A549 (cell line): ENCODE data around the gene PHF1. TPM values are rescaled to one million over a fixed set of nuclear protein-coding genes. Genes with fewer than 3 reads are reported as not detected.

Experiments used
- ATAC-seq, 2 experiments: fragments of 200-7000 bp in 1 of 2; fragments of >200 bp in 1 of 2; cut with Nextera tagmentation in 1 of 2; cut with Tn5 transposase in 1 of 2; 3 replicates each; pipeline versions ENCODE4 v1.8.0 to v1.9.1; 2018 to 2020; ENCODE audit warnings: mild to moderate bottlenecking in 1 of 2, moderate library complexity in 1 of 2
- CTCF ChIA-PET: fragments of 300-600 bp; sonication (Branson Sonifier 250); formaldehyde crosslinking; extraction: SDS; loops from one replicate; lab custom pipeline; 2021; ENCODE audit warnings: antibody characterized with exemption, inconsistent platforms; lab: Yijun Ruan, JAX
- POLR2A ChIA-PET: fragments of 350-600 bp; formaldehyde crosslinking; extraction: SDS; loops from one replicate; lab custom pipeline; 2021; ENCODE audit warnings: antibody characterized with exemption, inconsistent platforms; lab: Yijun Ruan, JAX
- DNase-seq, 2 experiments: peaks; one replicate each; pipeline versions ENCODE4 v3.0.0 to v3.0.0-alpha.2; 2011 to 2016; ENCODE audit warnings: low read depth in 1 of 2, low spot score in 1 of 2
- FAIRE-seq: peaks from 2 replicates; lab custom pipeline; 2011; peaks lifted over from hg19 to GRCh38; lab: Jason Lieb, UNC
- H3K27ac ChIP-seq, 2 experiments: fragments of >200 bp; sonication (Bioruptor Twin); formaldehyde crosslinking; 3 replicates each; pipeline ENCODE4 v1.5.1; 2016 to 2017
- H3K4me1 ChIP-seq: fragments of >200 bp; sonication (Bioruptor Twin); formaldehyde crosslinking; 3 replicates; pipeline ENCODE4 v1.6.1; 2016
- H3K4me2 ChIP-seq: fragments of >200 bp; sonication (Bioruptor Twin); formaldehyde crosslinking; 3 replicates; pipeline ENCODE4 v1.6.1; 2016
- H3K4me3 ChIP-seq: fragments of >200 bp; sonication (Bioruptor Twin); formaldehyde crosslinking; 3 replicates; pipeline ENCODE4 v1.5.1; 2016
- H3K9me3 ChIP-seq: fragments of >200 bp; sonication (Bioruptor Twin); formaldehyde crosslinking; 3 replicates; pipeline ENCODE4 v1.6.1; 2016
- BHLHE40 ChIP-seq: IDR thresholded peaks from 2 replicates; pipeline ENCODE4 v1.6.1; 2012; ENCODE audit warnings: low read depth, low read length, inconsistent platforms
- CBX8 ChIP-seq: fragments of 200-600 bp; sonication (generic); IDR thresholded peaks from 2 replicates; pipeline ENCODE4 v1.6.1; 2016
- E2F6 ChIP-seq: IDR thresholded peaks from 2 replicates; pipeline ENCODE4 v1.6.1; 2012; ENCODE audit warnings: low read depth, borderline replicate concordance
- FOSB ChIP-seq: fragments of 250-450 bp; sonication (Bioruptor Pico); IDR thresholded peaks from 2 replicates; pipeline ENCODE4 v1.5.0; 2020; ENCODE audit warnings: mild to moderate bottlenecking, moderate library complexity
- GATA3 ChIP-seq: IDR thresholded peaks from 2 replicates; pipeline ENCODE4 v1.6.1; 2012; ENCODE audit warnings: borderline replicate concordance
- HES2 ChIP-seq: fragments of >200 bp; sonication (Bioruptor Twin); formaldehyde crosslinking; IDR thresholded peaks from 2 replicates; pipeline ENCODE4 v1.6.1; 2016
- HOXB5 ChIP-seq: fragments of 250-450 bp; sonication (Bioruptor Pico); IDR thresholded peaks from 2 replicates; pipeline ENCODE4 v1.5.0; 2020; ENCODE audit warnings: mild to moderate bottlenecking, moderate library complexity
- JUN ChIP-seq, 2 experiments: fragments of >200 bp; sonication (Bioruptor Twin); formaldehyde crosslinking; IDR thresholded peaks; 2 replicates in 1 of 2; 3 replicates in 1 of 2; pipeline ENCODE4 v1.6.1; 2016 to 2017
- MAX ChIP-seq: IDR thresholded peaks from 2 replicates; pipeline ENCODE4 v1.6.1; 2012
- NPAS2 ChIP-seq: fragments of 250-450 bp; sonication (Bioruptor Pico); IDR thresholded peaks from 2 replicates; pipeline ENCODE4 v1.8.0; 2022; ENCODE audit warnings: mild to moderate bottlenecking, moderate library complexity, borderline replicate concordance
- NR3C1 ChIP-seq: fragments of >200 bp; sonication (Bioruptor Twin); formaldehyde crosslinking; IDR thresholded peaks from 3 replicates; pipeline ENCODE4 v1.6.1; 2017
- PHF8 ChIP-seq: fragments of 200-600 bp; sonication (generic); IDR thresholded peaks from 2 replicates; pipeline ENCODE4 v1.6.1; 2016; ENCODE audit warnings: low read depth, mild to moderate bottlenecking, antibody characterized with exemption, moderate library complexity, borderline replicate concordance
- POLR2A ChIP-seq: IDR thresholded peaks from 2 replicates; pipeline ENCODE4 v1.6.1; 2012; ENCODE audit warnings: mild to moderate bottlenecking, low read length
- POLR2AphosphoS2 ChIP-seq: conservative IDR thresholded peaks from 2 replicates; pipeline ENCODE4 v1.6.1; 2012; ENCODE audit warnings: low read length, improper control_type of control experiment, inconsistent platforms
- RCOR1 ChIP-seq: fragments of 150-350 bp; IDR thresholded peaks from 2 replicates; pipeline ENCODE4 v1.6.1; 2014; ENCODE audit warnings: antibody characterized with exemption, low read length, low read depth
- RNF2 ChIP-seq: fragments of 200-600 bp; sonication (generic); IDR thresholded peaks from 2 replicates; pipeline ENCODE4 v1.6.1; 2016; ENCODE audit warnings: low read depth, mild to moderate bottlenecking, antibody characterized with exemption, moderate library complexity, borderline replicate concordance
- TFCP2L1 ChIP-seq: fragments of 250-450 bp; sonication (Bioruptor Pico); IDR thresholded peaks from 2 replicates; pipeline ENCODE4 v1.5.0; 2021; ENCODE audit warnings: mild to moderate bottlenecking
- TP53 ChIP-seq: fragments of 250-450 bp; sonication (Bioruptor Pico); IDR thresholded peaks from 2 replicates; pipeline ENCODE4 v1.5.0; 2021; ENCODE audit warnings: mild to moderate bottlenecking, moderate library complexity
- whole genome bisulfite sequencing: methylation state at CpG from one replicate; pipeline ENCODE4 v1.1.6; 2017; ENCODE audit errors: missing lambda C conversion rate; 5-methylcytosine and 5-hydroxymethylcytosine counted together
- polyA plus RNA-seq, 4 experiments: library from polyadenylated mRNA; depleted of rRNA in 3 of 4; stranded (reverse); fragments of >200 nt; fragmentation: RNase III in 1 of 4; extraction: RNeasy Plus Mini Kit Qiagen cat#74134 plus additional on column Dnase treatment in 1 of 4; gene quantifications; 2 replicates in 3 of 4; 3 replicates in 1 of 4; pipeline ENCODE4 v1.2.3, GENCODE V29; 2011 to 2017
- TF ChIP-seq, protein P1 (sequence below): fragments of >200 bp; sonication (Bioruptor Twin); formaldehyde crosslinking; IDR thresholded peaks from 3 replicates; pipeline ENCODE4 v1.5.1; 2016
- TF ChIP-seq, protein P2 (sequence below): fragments of 450-650 bp; IDR thresholded peaks from 2 replicates; pipeline ENCODE4 v1.6.1; 2014; ENCODE audit warnings: antibody characterized with exemption

Gene PHF1
- polyA plus RNA-seq, 2 of the 4 experiments (the other 2 are of a cell fraction): 14.0 to 21.4 TPM

- Histone ChIP-seq H3K4me3 (peak overlapping the region; percentile 69), H3K27ac (peak overlapping the region; percentile 89 to 98), H3K4me1 (peaks cover 46% of the 10 kb centered on the region)
- CTCF ChIA-PET: no interaction called here
- FAIRE-seq: no peak
- WGBS: 0% methylated on average over 5 of the region's 79 CpGs
- peak; percentile 21 to 41; a peak in 2 of 6 replicates for ATAC-seq
- DNase-seq: peak; percentile 18 to 51
- TF ChIP-seq JUN (IDR thresholded peaks at IDR 0.05): 0 out of 5 replicates have a peak, but pooled peaks of 1 of the 2 experiments have one; percentile 27
- TF ChIP-seq RNF2: no peak
- TF ChIP-seq, all 56 proteins: peak for 1
- POLR2A ChIA-PET: no interaction called here
- Histone ChIP-seq H3K4me2 (peak overlapping the region; percentile 90), H3K9me3 (no peaks in the 10 kb centered on the region)
These were observed 16.9 kb downstream of the PHF1 start for GRCh38 chr6:33427585-33428223.

- Histone ChIP-seq H3K9me3 (no peaks in the 10 kb centered on the region), H3K4me2 (peak overlapping the region; percentile 90), H3K27ac (peak overlapping the region; percentile 89 to 98), H3K4me1 (peaks cover 46% of the 10 kb centered on the region), H3K4me3 (peak overlapping the region; percentile 69)
- TF ChIP-seq MAX: peak; percentile 66; the same call in 1 of the 2 replicates
- TF ChIP-seq, protein P1, sequence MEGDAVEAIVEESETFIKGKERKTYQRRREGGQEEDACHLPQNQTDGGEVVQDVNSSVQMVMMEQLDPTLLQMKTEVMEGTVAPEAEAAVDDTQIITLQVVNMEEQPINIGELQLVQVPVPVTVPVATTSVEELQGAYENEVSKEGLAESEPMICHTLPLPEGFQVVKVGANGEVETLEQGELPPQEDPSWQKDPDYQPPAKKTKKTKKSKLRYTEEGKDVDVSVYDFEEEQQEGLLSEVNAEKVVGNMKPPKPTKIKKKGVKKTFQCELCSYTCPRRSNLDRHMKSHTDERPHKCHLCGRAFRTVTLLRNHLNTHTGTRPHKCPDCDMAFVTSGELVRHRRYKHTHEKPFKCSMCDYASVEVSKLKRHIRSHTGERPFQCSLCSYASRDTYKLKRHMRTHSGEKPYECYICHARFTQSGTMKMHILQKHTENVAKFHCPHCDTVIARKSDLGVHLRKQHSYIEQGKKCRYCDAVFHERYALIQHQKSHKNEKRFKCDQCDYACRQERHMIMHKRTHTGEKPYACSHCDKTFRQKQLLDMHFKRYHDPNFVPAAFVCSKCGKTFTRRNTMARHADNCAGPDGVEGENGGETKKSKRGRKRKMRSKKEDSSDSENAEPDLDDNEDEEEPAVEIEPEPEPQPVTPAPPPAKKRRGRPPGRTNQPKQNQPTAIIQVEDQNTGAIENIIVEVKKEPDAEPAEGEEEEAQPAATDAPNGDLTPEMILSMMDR: no peak
- ChIA-PET CTCF (no interaction called here), POLR2A (interaction anchor here (2.7 kb wide), 1 partner anchor 26 kb away, joined by 11 read pairs; the partner anchor contains the start of gene ZBTB9)
- DNase-seq: peak; percentile 46 to 83
- FAIRE-seq: no peak
- ATAC-seq: peak; percentile 22 to 42
- 22% methylated on average over 8 of the region's 33 CpGs for WGBS
These were observed 17.6 kb downstream of the PHF1 start for GRCh38 chr6:33428224-33428965.

DNA sequence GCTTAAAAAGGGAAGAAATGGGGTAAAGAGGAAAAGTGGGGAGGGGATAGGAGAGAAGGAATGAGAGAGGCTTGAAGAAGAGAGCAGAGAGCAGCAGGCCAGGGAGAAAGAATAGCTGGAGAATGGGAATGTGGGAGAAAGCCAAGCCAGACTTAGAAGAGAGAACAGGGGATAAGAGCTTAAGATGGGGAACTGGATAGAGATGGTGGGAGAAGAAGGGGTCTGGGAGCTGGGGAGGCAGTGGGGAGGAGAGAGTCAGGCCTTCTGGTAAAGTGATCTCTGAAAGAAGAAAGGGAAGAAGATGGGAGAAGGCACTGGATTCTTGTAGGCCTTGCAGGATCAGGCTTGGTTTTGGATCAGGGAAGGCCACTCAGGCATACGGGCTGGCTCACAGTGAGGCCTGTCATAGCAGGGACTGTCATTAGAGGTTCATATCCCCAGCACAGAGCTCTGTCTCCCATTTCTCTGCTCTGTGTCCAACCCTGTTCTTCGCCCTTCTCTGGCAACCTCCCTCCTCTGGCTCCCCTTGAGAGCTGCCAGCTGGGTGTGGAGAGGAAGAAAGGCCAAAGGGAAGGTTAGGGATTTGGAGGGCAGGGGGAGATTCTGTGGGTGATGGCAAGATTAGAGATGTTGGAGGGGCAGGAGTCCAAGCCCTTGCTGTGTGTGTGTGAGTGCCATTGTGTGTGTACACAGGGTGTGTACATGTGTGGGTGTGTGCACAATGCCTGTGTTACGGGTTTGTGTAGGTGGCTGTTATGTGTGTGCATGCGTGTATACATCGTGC, 18.3 kb downstream of the PHF1 start:
- ChIA-PET POLR2A (interaction anchor here (2.7 kb wide), 1 partner anchor 25 kb away, joined by 11 read pairs; the partner anchor contains the start of gene ZBTB9), CTCF (no interaction called here)
- no peak for TF ChIP-seq NR3C1
- TF ChIP-seq HOXB5 (CRISPR knock-in tag): no peak
- no peak for TF ChIP-seq CBX8
- TF ChIP-seq POLR2AphosphoS2: no peak
- TF ChIP-seq, protein P1: no peak
- TF ChIP-seq, protein P2, sequence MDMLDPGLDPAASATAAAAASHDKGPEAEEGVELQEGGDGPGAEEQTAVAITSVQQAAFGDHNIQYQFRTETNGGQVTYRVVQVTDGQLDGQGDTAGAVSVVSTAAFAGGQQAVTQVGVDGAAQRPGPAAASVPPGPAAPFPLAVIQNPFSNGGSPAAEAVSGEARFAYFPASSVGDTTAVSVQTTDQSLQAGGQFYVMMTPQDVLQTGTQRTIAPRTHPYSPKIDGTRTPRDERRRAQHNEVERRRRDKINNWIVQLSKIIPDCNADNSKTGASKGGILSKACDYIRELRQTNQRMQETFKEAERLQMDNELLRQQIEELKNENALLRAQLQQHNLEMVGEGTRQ: no peak
- no peak for TF ChIP-seq GATA3
- TF ChIP-seq E2F6: no peak
- no peak for TF ChIP-seq NPAS2 (CRISPR knock-in tag)
- TF ChIP-seq PHF8: no peak
- TF ChIP-seq TFCP2L1 (CRISPR knock-in tag): no peak
- TF ChIP-seq FOSB (CRISPR knock-in tag): no peak
- no peak for TF ChIP-seq RCOR1
- TF ChIP-seq BHLHE40: no peak
- TF ChIP-seq POLR2A: no peak
- TF ChIP-seq HES2: no peak
- TF ChIP-seq TP53 (CRISPR knock-in tag): no peak
- Histone ChIP-seq H3K4me2 (peak overlapping the region; percentile 90), H3K4me1 (peaks cover 46% of the 10 kb centered on the region), H3K27ac (peak overlapping the region in 1 of 2 experiments; percentile 98; a peak in 3 of 6 replicates), H3K4me3 (no peak overlapping the region), H3K9me3 (no peaks in the 10 kb centered on the region)
- DNase-seq (no peak), ATAC-seq (no peak), FAIRE-seq (no peak)
- 92% methylated on average over 5 of the region's 5 CpGs for WGBS
